Stimulated activated effector memory CD8-positive, alpha-beta T cell treated with anti-CD3 and anti-CD28 coated beads, Interleukin-12 subunit alpha, Interleukin-12 subunit beta, amount 100 ng/mL, for 72 hours (primary cell): ENCODE measurements around the gene GFOD1.
"Not testable (repeated sequence)": the region's sequence is repeated elsewhere in the genome, so short reads cannot be mapped to it uniquely, and the experiment has no call there.

ENCODE experiments used
- ATAC-seq: fragments of 150-1000 bp; cut with Tn5 transposase; 2 replicates; pipeline ENCODE4 v1.10.0; 2021
- DNase-seq, 2 donors: peaks; one replicate each; pipeline ENCODE4 v3.0.0; 2021 to 2022; ENCODE audit warnings: low spot score in 2 of 2
- H3K27ac Mint-ChIP-seq: one replicate; pipeline ENCODE4 v1.8.0; 2022; ENCODE audit warnings: mild to moderate bottlenecking, mixed read lengths
- H3K36me3 Mint-ChIP-seq: one replicate; pipeline ENCODE4 v1.8.0; 2022; ENCODE audit warnings: mild to moderate bottlenecking, mixed read lengths
- H3K4me1 Mint-ChIP-seq: one replicate; pipeline ENCODE4 v1.8.0; 2022; ENCODE audit warnings: mixed read lengths
- H3K4me3 Mint-ChIP-seq: one replicate; pipeline ENCODE4 v1.8.0; 2022; ENCODE audit warnings: mild to moderate bottlenecking, mixed read lengths
- H3K9me3 Mint-ChIP-seq: one replicate; pipeline ENCODE4 v1.8.0; 2022; ENCODE audit warnings: mixed read lengths

Gene GFOD1

GRCh38 chr6:13391537-13391936 is 95.9 kb downstream of the GFOD1 start:
- H3K36me3 Mint-ChIP-seq: no peaks in the 10 kb centered on the region
- H3K27ac Mint-ChIP-seq: no peak overlapping the region
- no peak overlapping the region for H3K4me3 Mint-ChIP-seq
- no peak for ATAC-seq
- H3K9me3 Mint-ChIP-seq: peaks cover 2% of the 10 kb centered on the region
- H3K4me1 Mint-ChIP-seq: peaks cover 13% of the 10 kb centered on the region
- DNase-seq: no peak

DNA sequence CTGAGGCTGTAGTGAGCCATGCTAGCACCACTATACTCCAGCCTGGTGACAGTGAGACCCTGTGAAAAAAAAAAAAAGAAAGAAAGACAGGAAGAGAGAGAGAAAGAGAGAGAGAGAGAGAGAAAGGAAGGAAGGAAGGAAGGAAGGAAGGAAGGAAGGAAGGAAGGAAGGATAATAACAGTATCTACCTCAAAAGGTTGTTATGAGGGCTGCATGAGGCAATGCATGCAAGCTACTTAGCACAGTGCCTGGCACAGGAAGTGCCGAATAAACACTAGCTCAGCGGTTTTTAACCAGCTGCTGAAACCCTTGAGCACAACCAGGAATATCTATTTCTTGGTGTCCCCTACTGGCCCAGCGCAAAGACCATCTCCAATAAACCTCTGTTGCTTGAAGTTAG is 96.7 kb downstream of the GFOD1 start:
- ATAC-seq (peak; percentile 51), DNase-seq (no peak)
- Mint-ChIP-seq H3K36me3 (no peaks in the 10 kb centered on the region), H3K27ac (peak overlapping the region; percentile 76), H3K4me3 (no peak overlapping the region), H3K9me3 (peaks cover 2% of the 10 kb centered on the region), H3K4me1 (peaks cover 9% of the 10 kb centered on the region)

DNA sequence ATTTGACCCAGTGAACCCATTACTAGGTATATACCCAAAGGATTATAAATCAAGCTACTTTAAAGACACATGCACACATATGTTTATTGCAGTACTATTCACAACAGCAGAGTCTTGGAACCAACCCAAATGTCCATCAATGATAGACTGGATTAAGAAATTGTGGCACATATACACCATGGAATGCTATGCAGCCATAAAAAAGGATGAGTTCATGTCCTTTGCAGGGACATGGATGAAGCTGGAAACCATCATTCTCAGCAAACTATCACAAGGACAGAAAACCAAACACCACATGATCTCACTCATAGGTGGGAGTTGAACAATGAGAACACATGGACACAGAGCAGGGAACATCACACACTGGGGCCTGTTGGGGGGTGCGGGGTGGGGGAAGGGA is 98.2 kb downstream of the GFOD1 start:
- H3K4me1 Mint-ChIP-seq, ATAC-seq, H3K4me3 Mint-ChIP-seq, H3K36me3 Mint-ChIP-seq, H3K9me3 Mint-ChIP-seq, DNase-seq, H3K27ac Mint-ChIP-seq: not testable (repeated sequence)

GRCh38 chr6:13388769-13389168 is 98.6 kb downstream of the GFOD1 start:
- H3K27ac Mint-ChIP-seq, ATAC-seq, H3K4me1 Mint-ChIP-seq, H3K9me3 Mint-ChIP-seq, DNase-seq, H3K4me3 Mint-ChIP-seq, H3K36me3 Mint-ChIP-seq: not testable (repeated sequence)

GRCh38 chr6:13384966-13385365 is 102.4 kb downstream of the GFOD1 start:
- Mint-ChIP-seq H3K36me3 (no peaks in the 10 kb centered on the region), H3K27ac (no peak overlapping the region), H3K9me3 (no peaks in the 10 kb centered on the region), H3K4me3 (no peak overlapping the region), H3K4me1 (peaks cover 12% of the 10 kb centered on the region)
- DNase-seq: no peak
- ATAC-seq: no peak

DNA sequence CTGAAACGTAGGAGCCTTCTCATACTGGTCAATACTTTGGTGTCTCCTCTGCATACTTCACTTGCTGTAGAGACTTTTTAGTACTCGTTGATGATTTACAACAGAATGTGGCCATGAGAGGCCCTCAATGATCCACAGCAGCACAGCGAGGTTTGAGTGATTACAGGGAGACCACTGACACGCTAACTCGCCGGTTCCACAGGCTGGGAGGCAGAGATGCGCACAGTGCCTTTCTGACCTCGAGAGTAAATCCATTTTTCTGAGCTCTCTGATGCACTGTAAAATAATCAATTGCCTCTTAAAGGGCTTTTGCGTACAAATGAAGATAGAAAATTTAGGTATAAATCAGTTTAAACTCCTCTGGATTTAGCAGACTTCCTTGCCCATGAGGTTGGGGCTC is 102.9 kb downstream of the GFOD1 start:
- ATAC-seq: no peak
- H3K9me3 Mint-ChIP-seq: no peaks in the 10 kb centered on the region
- no peak overlapping the region for H3K4me3 Mint-ChIP-seq
- DNase-seq: no peak
- H3K36me3 Mint-ChIP-seq: no peaks in the 10 kb centered on the region
- H3K4me1 Mint-ChIP-seq: peaks cover 12% of the 10 kb centered on the region
- no peak overlapping the region for H3K27ac Mint-ChIP-seq

GRCh38 chr6:13383328-13384163 is 103.9 kb downstream of the GFOD1 start:
- DNase-seq: peak in 1 of 2 donors; percentile 53
- H3K27ac Mint-ChIP-seq: peak overlapping the region; percentile 54

DNA sequence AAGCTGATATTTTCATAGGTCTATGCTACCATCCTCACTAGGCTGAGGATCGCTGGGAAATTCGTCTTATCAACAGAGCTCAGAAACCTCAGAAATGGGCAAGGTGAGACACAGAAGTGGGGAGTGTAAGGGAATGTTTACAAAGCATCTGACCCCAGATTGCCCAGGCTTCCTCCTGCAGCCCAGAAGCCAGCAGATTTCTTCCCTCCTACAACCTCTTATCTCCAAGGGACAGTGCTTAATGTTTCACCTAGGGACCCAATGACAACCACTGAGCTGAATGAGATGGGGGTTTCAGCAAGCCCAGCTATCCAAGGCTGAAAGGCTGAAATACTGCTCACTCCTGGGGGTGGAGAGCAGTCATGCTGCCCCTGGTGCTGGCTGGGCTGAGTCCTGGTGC is 106.6 kb downstream of the GFOD1 start:
- H3K36me3 Mint-ChIP-seq: no peaks in the 10 kb centered on the region
- ATAC-seq: no peak
- no peaks in the 10 kb centered on the region for H3K9me3 Mint-ChIP-seq
- H3K4me1 Mint-ChIP-seq: peaks cover 19% of the 10 kb centered on the region
- DNase-seq: no peak
- no peak overlapping the region for H3K27ac Mint-ChIP-seq
- no peak overlapping the region for H3K4me3 Mint-ChIP-seq

More at GRCh38 chr6:13383328-13384163, 103.9 kb downstream of the GFOD1 start:
- peak; percentile 92 for ATAC-seq
- H3K36me3 Mint-ChIP-seq: no peaks in the 10 kb centered on the region
- H3K4me1 Mint-ChIP-seq: peaks cover 12% of the 10 kb centered on the region
- no peaks in the 10 kb centered on the region for H3K9me3 Mint-ChIP-seq
- H3K4me3 Mint-ChIP-seq: peak overlapping the region; percentile 14

GRCh38 chr6:13378669-13379590 is 108.5 kb downstream of the GFOD1 start:
- H3K9me3 Mint-ChIP-seq: no peaks in the 10 kb centered on the region
- no peaks in the 10 kb centered on the region for H3K36me3 Mint-ChIP-seq
- H3K4me1 Mint-ChIP-seq: peaks cover 29% of the 10 kb centered on the region
- ATAC-seq: no peak
- no peak overlapping the region for H3K27ac Mint-ChIP-seq
- no peak overlapping the region for H3K4me3 Mint-ChIP-seq
- no peak for DNase-seq

DNA sequence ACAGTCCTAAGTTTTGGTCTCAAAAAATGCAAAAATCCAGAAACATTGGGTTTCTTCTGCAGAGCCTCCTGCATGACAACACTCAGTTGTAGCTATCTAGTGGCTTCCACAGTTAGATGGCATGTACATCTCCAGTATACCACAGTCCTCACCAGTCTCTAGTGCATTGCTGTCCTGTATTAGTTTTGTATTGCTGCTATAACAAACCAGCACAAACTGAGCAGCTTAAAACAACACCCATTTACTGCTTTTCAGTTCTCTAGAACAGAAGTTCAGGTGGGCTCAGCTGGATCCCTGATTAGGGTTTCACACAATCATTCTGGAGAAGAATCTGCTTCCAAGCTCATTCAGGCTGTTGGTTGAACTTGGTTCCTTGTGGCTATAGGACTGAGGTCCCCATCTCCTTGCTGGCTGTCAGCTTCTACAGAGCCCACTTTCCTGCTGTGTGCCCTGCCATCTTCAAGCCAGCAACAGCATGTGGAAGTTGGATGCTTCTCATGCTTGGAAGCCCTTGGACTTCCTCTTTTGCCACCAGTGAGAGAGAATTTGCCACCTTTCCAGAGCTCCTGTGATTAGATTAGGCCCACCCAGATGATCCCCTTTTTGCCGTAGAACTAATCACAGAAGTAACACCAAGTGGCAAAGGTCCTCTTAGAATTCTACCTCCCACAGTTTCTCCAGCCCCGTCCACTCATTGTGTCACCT is 110.2 kb downstream of the GFOD1 start:
- ATAC-seq (no peak), DNase-seq (no peak)
- H3K4me1 Mint-ChIP-seq: peaks cover 29% of the 10 kb centered on the region
- no peaks in the 10 kb centered on the region for H3K36me3 Mint-ChIP-seq
- H3K27ac Mint-ChIP-seq: no peak overlapping the region
- H3K9me3 Mint-ChIP-seq: no peaks in the 10 kb centered on the region
- no peak overlapping the region for H3K4me3 Mint-ChIP-seq

GRCh38 chr6:13375360-13375878 is 112.0 kb downstream of the GFOD1 start:
- ATAC-seq (peak; percentile 92), DNase-seq (peak in 1 of 2 donors; percentile 64)
- Mint-ChIP-seq H3K4me3 (peak overlapping the region; percentile 41), H3K4me1 (peaks cover 29% of the 10 kb centered on the region), H3K9me3 (no peaks in the 10 kb centered on the region), H3K36me3 (no peaks in the 10 kb centered on the region), H3K27ac (peak overlapping the region; percentile 32)

- DNase-seq (no peak), ATAC-seq (no peak)
- Mint-ChIP-seq H3K36me3 (no peaks in the 10 kb centered on the region), H3K4me1 (peaks cover 29% of the 10 kb centered on the region), H3K9me3 (no peaks in the 10 kb centered on the region), H3K4me3 (no peak overlapping the region), H3K27ac (no peak overlapping the region)
Measured at GRCh38 chr6:13373919-13374318, 113.5 kb downstream of the GFOD1 start.

DNA sequence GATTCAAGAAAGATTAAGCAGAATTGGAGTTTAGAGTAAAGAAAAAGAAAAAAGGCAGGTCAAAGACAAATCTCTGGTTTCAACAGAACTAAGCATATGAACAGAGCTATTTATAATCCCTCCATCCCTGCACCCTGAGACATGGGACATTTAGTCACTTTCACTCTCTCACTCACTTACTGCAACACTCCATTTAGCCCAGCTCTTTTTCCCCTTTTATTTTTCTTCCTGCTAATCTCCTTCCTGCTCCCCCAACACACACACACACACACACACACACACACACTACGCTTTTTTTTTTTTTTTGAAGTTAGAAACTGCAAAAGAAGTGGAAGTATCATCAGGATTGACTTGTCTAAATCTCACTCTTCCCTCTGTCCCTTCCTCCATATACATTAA is 113.9 kb downstream of the GFOD1 start:
- Mint-ChIP-seq H3K27ac (no peak overlapping the region), H3K4me3 (no peak overlapping the region), H3K9me3 (no peaks in the 10 kb centered on the region), H3K4me1 (peaks cover 29% of the 10 kb centered on the region), H3K36me3 (no peaks in the 10 kb centered on the region)
- ATAC-seq: no peak
- DNase-seq: no peak

DNA sequence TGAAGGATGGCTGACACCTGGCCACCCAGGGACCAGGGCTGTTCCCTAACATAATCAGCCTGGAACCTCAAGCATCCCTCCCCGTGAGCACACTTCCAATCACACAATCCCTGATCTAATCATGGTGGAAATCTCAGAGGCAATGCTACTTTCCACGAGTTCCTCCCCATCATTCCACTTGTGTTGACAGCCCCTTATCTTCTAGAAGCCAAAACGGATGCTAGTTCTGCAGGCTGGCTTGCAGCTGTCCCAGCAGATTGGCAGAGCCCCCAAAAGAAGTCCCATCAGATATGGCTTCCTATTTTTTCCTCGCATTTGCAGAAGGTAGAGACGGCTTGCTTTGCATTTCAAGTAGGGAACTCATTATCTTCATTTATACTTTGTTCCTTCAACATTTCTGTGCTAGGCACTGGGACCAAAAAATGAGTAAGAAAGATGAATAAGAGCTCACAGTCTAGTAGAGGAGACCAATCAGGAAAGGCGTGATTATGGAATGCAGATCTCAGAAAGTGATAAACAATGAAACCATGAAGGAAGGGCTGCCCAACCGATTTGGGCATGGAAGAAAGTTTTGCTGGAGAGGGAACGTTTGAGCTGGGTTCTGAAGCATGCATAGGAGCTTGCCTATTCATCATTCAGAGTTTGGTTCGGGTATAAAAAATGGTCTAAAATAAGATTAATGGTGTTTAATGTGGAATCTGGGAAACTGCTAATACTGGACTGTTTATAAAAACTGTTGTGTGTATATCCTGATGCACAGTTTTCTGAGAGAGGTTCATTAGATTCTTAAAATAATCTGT is 114.5 kb downstream of the GFOD1 start:
- no peaks in the 10 kb centered on the region for H3K36me3 Mint-ChIP-seq
- no peak overlapping the region for H3K27ac Mint-ChIP-seq
- no peaks in the 10 kb centered on the region for H3K9me3 Mint-ChIP-seq
- ATAC-seq (no peak), DNase-seq (no peak)
- H3K4me1 Mint-ChIP-seq: peaks cover 29% of the 10 kb centered on the region
- H3K4me3 Mint-ChIP-seq: no peak overlapping the region
